ENCODE measurements around the gene LARP4B.

DNA sequence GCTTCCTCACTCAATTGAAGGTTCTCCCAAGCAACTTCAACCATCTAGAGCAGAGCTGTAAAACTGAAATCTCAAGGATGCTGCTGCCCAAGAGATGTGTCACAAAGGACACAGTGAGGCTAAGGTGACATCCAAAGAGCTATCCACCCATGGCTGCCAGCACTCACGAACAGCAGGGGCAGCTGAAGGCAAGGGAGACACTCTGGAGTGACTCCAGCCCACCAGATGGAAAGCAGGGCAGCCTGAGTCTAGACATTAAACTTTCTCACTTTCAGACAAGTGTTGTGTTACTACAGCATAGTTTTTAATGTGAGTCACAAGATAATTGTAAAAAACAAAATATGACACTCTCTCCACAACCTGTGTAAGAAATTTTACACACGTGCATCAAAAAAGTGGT is 113.5 kb downstream of the LARP4B start:
- TF ChIP-seq RBAK (tag by site-specific recombination; IDR thresholded peaks at IDR 0.05) (no peak), ZFHX2 (tag by site-specific recombination; conservative IDR thresholded peaks at IDR 0.05) (no peak), REST (tag by site-specific recombination; IDR thresholded peaks at IDR 0.05) (no peak), YY1 (tag by site-specific recombination; IDR thresholded peaks at IDR 0.05) (no peak), CTCF (tag by site-specific recombination; IDR thresholded peaks at IDR 0.05) (no peak), ZNF664 (tag by site-specific recombination; IDR thresholded peaks at IDR 0.05) (no peak), ZNF311 (tag by site-specific recombination; IDR thresholded peaks at IDR 0.05; ENCODE audit: borderline replicate concordance) (no peak), ZNF391 (tag by site-specific recombination; IDR thresholded peaks at IDR 0.05; ENCODE audit: borderline replicate concordance, low read depth) (no peak), KLF16 (tag by site-specific recombination; IDR thresholded peaks at IDR 0.05) (no peak)
- TF ChIP-seq, protein P1, sequence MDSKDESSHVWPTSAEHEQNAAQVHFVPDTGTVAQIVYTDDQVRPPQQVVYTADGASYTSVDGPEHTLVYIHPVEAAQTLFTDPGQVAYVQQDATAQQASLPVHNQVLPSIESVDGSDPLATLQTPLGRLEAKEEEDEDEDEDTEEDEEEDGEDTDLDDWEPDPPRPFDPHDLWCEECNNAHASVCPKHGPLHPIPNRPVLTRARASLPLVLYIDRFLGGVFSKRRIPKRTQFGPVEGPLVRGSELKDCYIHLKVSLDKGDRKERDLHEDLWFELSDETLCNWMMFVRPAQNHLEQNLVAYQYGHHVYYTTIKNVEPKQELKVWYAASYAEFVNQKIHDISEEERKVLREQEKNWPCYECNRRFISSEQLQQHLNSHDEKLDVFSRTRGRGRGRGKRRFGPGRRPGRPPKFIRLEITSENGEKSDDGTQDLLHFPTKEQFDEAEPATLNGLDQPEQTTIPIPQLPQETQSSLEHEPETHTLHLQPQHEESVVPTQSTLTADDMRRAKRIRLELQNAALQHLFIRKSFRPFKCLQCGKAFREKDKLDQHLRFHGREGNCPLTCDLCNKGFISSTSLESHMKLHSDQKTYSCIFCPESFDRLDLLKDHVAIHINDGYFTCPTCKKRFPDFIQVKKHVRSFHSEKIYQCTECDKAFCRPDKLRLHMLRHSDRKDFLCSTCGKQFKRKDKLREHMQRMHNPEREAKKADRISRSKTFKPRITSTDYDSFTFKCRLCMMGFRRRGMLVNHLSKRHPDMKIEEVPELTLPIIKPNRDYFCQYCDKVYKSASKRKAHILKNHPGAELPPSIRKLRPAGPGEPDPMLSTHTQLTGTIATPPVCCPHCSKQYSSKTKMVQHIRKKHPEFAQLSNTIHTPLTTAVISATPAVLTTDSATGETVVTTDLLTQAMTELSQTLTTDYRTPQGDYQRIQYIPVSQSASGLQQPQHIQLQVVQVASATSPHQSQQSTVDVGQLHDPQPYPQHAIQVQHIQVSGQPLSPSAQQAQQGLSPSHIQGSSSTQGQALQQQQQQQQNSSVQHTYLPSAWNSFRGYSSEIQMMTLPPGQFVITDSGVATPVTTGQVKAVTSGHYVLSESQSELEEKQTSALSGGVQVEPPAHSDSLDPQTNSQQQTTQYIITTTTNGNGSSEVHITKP (tag by site-specific recombination; IDR thresholded peaks at IDR 0.05) = no peak
